ENCODE measurements around the gene TRAF3.

GRCh38 chr14:102751088-102751487 lies 26.2 kb upstream of the TRAF3 start:
- TF ChIP-seq EZH2 (IDR thresholded peaks at IDR 0.05; ENCODE audit: borderline replicate concordance, low read depth, low read length, poor library complexity, severe bottlenecking) (no peak), CTCF (conservative IDR thresholded peaks at IDR 0.05; ENCODE audit: low read depth, low read length) (no peak)

Measured in A673 (cell line).